CD4-positive, alpha-beta T cell (primary cell): ENCODE data around the gene RMDN2. TPM values are rescaled to one million over a fixed set of nuclear protein-coding genes. Genes with fewer than 3 reads are reported as not detected.

Experiments
- ATAC-seq: fragments of 200-7000 bp; cut with Tn5 transposase; one replicate; pipeline ENCODE4 v1.10.0; 2022; ENCODE audit warnings: mild to moderate bottlenecking; ENCODE audit not compliant: poor library complexity
- CTCF ChIA-PET: fragments of 350-600 bp; sonication (Branson Sonifier 250); formaldehyde crosslinking; loops from one replicate; lab custom pipeline; 2021; ENCODE audit warnings: antibody characterized with exemption, inconsistent platforms; lab: Charles Lee
- POLR2A ChIA-PET: fragments of 350-600 bp; sonication (Branson Sonifier 250); formaldehyde crosslinking; loops from one replicate; lab custom pipeline; 2021; ENCODE audit warnings: antibody characterized with exemption, inconsistent platforms; lab: Charles Lee
- DNase-seq, 14 experiments: peaks; one replicate each; pipeline ENCODE4 v3.0.0-alpha.2; 2013 to 2020; ENCODE audit warnings: mixed read lengths in 2 of 14
- H3K27ac ChIP-seq, 2 donors: one replicate each; pipeline versions ENCODE4 v1.5.1 to v1.7.0; 2013; ENCODE audit warnings: low read length in 2 of 2, low read depth in 1 of 2, mild to moderate bottlenecking in 1 of 2
- H3K27me3 ChIP-seq, 2 experiments: 1 replicate in 1 of 2; 2 replicates in 1 of 2; pipeline versions ENCODE4 v1.6.1 to v1.7.0; 2013; ENCODE audit warnings: low read length in 2 of 2, control low read depth in 1 of 2, mild to moderate bottlenecking in 1 of 2, moderate library complexity in 1 of 2; ENCODE audit not compliant: insufficient read depth in 2 of 2, control insufficient read depth in 1 of 2
- H3K36me3 ChIP-seq: one replicate; pipeline ENCODE4 v1.6.1; 2013; ENCODE audit warnings: low read length, control low read depth; ENCODE audit not compliant: insufficient read depth
- H3K4me1 ChIP-seq: one replicate; pipeline ENCODE4 v1.6.1; 2013; ENCODE audit warnings: low read length, control low read depth; ENCODE audit not compliant: insufficient read depth
- H3K4me3 ChIP-seq: one replicate; pipeline ENCODE4 v1.5.1; 2013; ENCODE audit warnings: mild to moderate bottlenecking, low read length, moderate library complexity
- H3K9me3 ChIP-seq, 2 experiments: 1 replicate in 1 of 2; 2 replicates in 1 of 2; pipeline versions ENCODE4 v1.6.1 to v1.7.0; 2013; ENCODE audit warnings: low read length in 2 of 2, mild to moderate bottlenecking in 2 of 2, control low read depth in 1 of 2, moderate library complexity in 1 of 2; ENCODE audit not compliant: control insufficient read depth in 1 of 2, insufficient read depth in 1 of 2
- H3K27ac Mint-ChIP-seq: one replicate; pipeline ENCODE4 v1.8.0; 2020; ENCODE audit warnings: mixed read lengths
- H3K27me3 Mint-ChIP-seq: one replicate; pipeline ENCODE4 v1.8.0; 2021; ENCODE audit warnings: mixed read lengths
- H3K36me3 Mint-ChIP-seq: one replicate; pipeline ENCODE4 v1.8.0; 2021; ENCODE audit warnings: low read depth, mixed read lengths
- H3K4me1 Mint-ChIP-seq: one replicate; pipeline ENCODE4 v1.8.0; 2021; ENCODE audit warnings: low read depth, mixed read lengths
- H3K4me3 Mint-ChIP-seq: one replicate; pipeline ENCODE4 v1.8.0; 2020; ENCODE audit warnings: mild to moderate bottlenecking, mixed read lengths
- H3K9me3 Mint-ChIP-seq: one replicate; pipeline ENCODE4 v1.8.0; 2020; ENCODE audit warnings: mixed read lengths
- CTCF ChIP-seq: fragments of 200-600 bp; IDR thresholded peaks from one replicate; pipeline ENCODE4 v1.8.0; 2022; ENCODE audit warnings: antibody characterized with exemption, mild to moderate bottlenecking
- intact Hi-C, 2 experiments: fragments of 100-400 bp; cut with DNase I in 1 of 2; cut with micrococcal nuclease in 1 of 2; formaldehyde crosslinking; loops; one replicate each; pipeline versions ENCODE4 v1.15.1 to v1.9.0; 2023 to 2025; cut with DNase I, micrococcal nuclease
- total RNA-seq, 174 experiments: library from RNA in 2 of 174; stranded (reverse) in 2 of 174; gene quantifications; one replicate each; pipeline ENCODE4 v1.2.3 and lab custom pipeline; 2021 to 2026

Gene RMDN2
- total RNA-seq, 2 experiments from 2014 or later: 2.4 to 3.3 TPM

GRCh38 chr2:37914340-37914739 lies 10.7 kb upstream of the RMDN2 start:
- TF ChIP-seq CTCF: no peak
- no peak overlapping the region for H3K4me3 Mint-ChIP-seq
- CTCF ChIA-PET: no interaction called here
- H3K27me3 Mint-ChIP-seq: peaks cover 15% of the 10 kb centered on the region
- H3K27ac ChIP-seq: no peak overlapping the region
- POLR2A ChIA-PET: interaction anchor here (1.2 kb wide), 1 partner anchor 11 kb away, joined by 3 read pairs; the partner anchor contains the start of gene RMDN2
- no peaks in the 10 kb centered on the region for H3K27me3 ChIP-seq
- H3K27ac Mint-ChIP-seq: no peak overlapping the region
- no peak overlapping the region for H3K4me3 ChIP-seq
- H3K4me1 Mint-ChIP-seq: no peaks in the 10 kb centered on the region
- H3K9me3 Mint-ChIP-seq: no peaks in the 10 kb centered on the region
- intact Hi-C loops: no loop called here
- no peaks in the 10 kb centered on the region for H3K36me3 ChIP-seq
- ATAC-seq: no peak
- no peaks in the 10 kb centered on the region for H3K9me3 ChIP-seq
- H3K36me3 Mint-ChIP-seq: no peaks in the 10 kb centered on the region
- H3K4me1 ChIP-seq: no peaks in the 10 kb centered on the region
- DNase-seq: no peak

- POLR2A ChIA-PET: no interaction called here
- no peaks in the 10 kb centered on the region for H3K4me1 ChIP-seq
- intact Hi-C loops: no loop called here
- H3K27ac ChIP-seq: no peak overlapping the region
- Mint-ChIP-seq H3K4me1 (no peaks in the 10 kb centered on the region), H3K27me3 (peaks cover 20% of the 10 kb centered on the region), H3K27ac (no peak overlapping the region), H3K9me3 (no peaks in the 10 kb centered on the region), H3K36me3 (no peaks in the 10 kb centered on the region), H3K4me3 (no peak overlapping the region)
- ATAC-seq: no peak
- CTCF ChIA-PET: no interaction called here
- H3K9me3 ChIP-seq: no peaks in the 10 kb centered on the region
- no peak for TF ChIP-seq CTCF
- no peaks in the 10 kb centered on the region for H3K36me3 ChIP-seq
- peaks cover 0 to 2% of the 10 kb centered on the region in 2 experiments for H3K27me3 ChIP-seq
- no peak for DNase-seq
- H3K4me3 ChIP-seq: no peak overlapping the region
Observed at GRCh38 chr2:37915773-37916172, 9.3 kb upstream of the RMDN2 start.

DNA sequence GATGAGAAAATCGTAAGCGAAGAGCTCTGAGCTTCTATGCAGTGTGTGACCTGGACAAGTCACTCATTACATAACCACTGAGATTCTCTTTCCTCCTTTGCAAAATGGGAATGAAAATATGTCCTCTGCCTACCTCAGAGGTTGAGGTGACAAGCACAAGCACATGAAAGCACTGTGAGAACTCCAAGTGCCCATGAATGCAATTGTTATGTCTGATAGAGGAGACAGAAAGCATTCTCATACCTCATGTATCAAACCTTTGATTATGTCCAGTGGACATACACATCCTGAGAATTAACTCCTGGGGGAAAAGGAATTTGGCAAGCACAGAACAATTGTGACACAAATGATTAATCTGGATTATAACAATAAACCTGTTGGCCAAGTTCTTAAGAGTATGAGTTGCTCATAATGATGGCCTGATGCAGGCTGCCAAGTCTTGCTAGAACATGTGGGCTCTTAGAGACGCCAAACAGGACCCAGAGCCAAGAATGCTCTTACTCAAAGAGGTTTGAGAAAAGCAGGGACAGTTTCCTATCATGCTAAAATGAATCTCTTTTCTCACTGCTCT lies 8.5 kb upstream of the RMDN2 start:
- ChIA-PET CTCF (no interaction called here), POLR2A (no interaction called here)
- no peaks in the 10 kb centered on the region for H3K36me3 Mint-ChIP-seq
- H3K27me3 Mint-ChIP-seq: peaks cover 15% of the 10 kb centered on the region
- no peak overlapping the region for H3K27ac Mint-ChIP-seq
- no peaks in the 10 kb centered on the region for H3K9me3 Mint-ChIP-seq
- Histone ChIP-seq H3K36me3 (no peaks in the 10 kb centered on the region), H3K9me3 (no peaks in the 10 kb centered on the region), H3K27me3 (peaks cover 0 to 2% of the 10 kb centered on the region in 2 experiments), H3K4me1 (no peaks in the 10 kb centered on the region), H3K4me3 (no peak overlapping the region), H3K27ac (no peak overlapping the region)
- H3K4me3 Mint-ChIP-seq: no peak overlapping the region
- TF ChIP-seq CTCF: no peak
- no peaks in the 10 kb centered on the region for H3K4me1 Mint-ChIP-seq
- DNase-seq (no peak), ATAC-seq (no peak)
- intact Hi-C loops: no loop called here
